HG02610 (cell line): ENCODE data around the gene ARL16.
"Not testable (repeated sequence)": the region's sequence is repeated elsewhere in the genome, so short reads cannot be mapped to it uniquely, and the experiment has no call there.

Experiments used
- ATAC-seq: cut with Tn5 transposase; IDR thresholded peaks from one replicate; pipeline ENCODE4 v1.9.1; 2021; ENCODE audit warnings: mild to moderate bottlenecking, moderate library complexity; ENCODE audit not compliant: unreplicated experiment

ARL16 gene

GRCh38 chr17:81696218-81696941 is 12.8 kb upstream of the ARL16 start:
- no peak for ATAC-seq

DNA sequence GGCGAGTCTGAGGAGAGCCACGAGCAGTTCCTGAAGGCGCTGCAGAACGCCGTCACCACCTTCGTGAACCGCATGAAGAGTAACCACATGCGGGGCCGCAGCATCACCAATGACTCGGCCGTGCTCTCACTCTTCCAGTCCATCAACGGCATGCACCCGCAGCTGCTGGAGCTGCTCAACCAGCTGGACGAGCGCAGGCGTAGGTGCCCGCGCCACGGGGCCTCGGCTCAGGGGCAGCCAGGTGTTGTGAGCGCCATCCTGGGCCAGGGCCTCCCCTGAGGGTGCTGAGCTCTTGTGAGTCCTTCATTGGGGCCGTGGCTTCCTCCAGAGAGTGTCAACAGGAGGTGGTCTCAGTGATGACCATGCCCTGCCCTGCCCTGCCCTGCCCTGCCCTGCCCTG is 12.2 kb upstream of the ARL16 start:
- ATAC-seq: no peak

DNA sequence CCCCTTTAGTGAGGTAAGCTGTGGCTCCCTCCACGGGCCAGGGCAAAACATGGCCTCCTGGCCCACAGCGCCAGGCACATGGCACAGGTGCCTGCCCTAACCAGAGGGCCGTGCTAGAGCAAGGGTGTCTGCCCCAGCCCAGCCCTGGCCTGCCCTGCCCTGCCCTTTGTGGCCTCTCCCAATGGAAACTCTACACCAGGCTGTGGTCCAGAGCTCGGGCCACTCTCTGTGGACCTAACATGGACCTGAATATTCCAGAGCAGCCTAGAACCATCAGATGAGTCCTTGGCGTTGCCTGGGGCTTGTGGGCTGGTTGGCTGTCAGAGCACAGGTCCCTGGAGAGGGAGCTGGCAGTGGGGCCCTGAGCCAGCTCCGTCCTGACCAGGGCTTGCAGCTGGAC is 11.6 kb upstream of the ARL16 start:
- no peak for ATAC-seq

DNA sequence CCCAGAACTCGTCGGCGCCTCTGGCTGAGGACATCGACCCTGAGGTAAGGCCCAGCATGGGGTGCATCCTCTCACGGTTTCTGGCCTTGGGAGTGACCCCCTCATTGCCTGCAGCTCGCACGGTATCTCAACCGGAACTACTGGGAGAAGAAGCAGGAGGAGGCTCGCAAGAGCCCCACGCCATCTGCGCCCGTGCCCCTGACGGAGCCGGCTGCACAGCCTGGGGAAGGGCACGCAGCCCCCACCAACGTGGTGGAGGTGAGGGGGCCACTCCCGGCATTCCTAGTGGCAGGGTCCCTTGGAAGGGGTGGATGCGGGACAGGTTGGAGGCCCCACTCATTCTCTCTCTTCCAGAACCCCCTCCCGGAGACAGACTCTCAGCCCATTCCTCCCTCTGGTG is 11.2 kb upstream of the ARL16 start:
- ATAC-seq: no peak

- no peak for ATAC-seq
Measured at GRCh38 chr17:81693509-81694210, 10.1 kb upstream of the ARL16 start.

DNA sequence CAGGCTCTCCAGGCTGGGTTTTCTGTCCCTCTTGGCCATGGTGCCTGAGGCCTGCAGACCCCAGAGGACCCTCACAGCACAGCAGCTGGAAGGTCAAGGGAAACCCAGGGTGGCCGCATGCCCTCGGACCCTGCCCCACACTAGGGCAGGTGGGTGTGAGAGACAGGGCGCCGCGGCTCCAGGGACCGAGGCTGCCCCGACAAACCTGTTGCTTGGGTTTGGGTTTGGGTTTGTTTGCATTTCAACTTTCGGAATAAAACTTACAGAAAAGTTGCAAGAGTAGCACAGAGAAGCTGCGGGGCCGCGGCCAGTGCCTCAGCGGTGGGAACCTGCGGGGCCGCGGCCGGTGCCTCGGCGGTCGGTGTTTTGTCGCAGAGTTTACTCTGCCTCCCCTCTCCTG is 8.0 kb upstream of the ARL16 start:
- ATAC-seq: no peak

DNA sequence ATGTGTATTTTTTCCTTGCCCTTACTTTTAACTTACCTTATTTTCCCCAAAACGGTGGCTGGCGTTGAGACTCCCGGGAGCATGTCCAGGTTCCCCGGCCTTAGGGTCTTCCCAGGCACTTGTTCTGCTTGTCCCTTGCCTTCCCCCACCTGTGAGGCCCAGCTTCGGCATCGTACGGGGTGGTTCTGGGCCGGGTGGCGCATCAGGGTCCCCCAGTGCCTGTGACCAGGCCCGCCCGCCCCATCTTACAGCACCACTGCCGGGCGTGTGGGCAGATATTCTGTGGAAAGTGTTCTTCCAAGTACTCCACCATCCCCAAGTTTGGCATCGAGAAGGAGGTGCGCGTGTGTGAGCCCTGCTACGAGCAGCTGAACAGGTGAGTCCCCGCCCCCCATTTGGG is 7.6 kb upstream of the ARL16 start:
- ATAC-seq: no peak

GRCh38 chr17:81690549-81690948 is 7.0 kb upstream of the ARL16 start:
- no peak for ATAC-seq

DNA sequence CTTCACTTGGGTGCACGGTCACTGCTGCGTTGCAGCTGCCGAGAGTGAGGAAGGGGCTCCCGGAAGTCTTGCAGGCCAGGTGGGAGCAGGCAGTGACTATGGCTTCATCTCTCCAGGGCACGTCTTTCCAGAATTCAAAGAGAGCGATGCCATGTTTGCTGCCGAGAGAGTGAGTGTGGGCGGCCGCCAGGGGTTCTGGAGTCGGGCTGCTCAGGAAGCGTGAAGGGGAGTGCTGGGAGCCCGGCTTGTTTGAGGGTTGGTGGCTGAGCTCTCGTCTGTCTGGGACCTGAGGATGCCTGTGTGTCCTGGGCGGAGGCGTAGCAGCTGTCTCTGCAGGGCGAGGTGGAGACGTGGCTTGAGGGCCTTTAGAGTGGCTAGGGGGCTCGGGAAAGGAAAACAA is 6.5 kb upstream of the ARL16 start:
- ATAC-seq: no peak

- ATAC-seq: no peak
Measured at GRCh38 chr17:81688616-81689015, 5.0 kb upstream of the ARL16 start.

GRCh38 chr17:81687770-81688541 is 4.4 kb upstream of the ARL16 start:
- ATAC-seq: no peak

DNA sequence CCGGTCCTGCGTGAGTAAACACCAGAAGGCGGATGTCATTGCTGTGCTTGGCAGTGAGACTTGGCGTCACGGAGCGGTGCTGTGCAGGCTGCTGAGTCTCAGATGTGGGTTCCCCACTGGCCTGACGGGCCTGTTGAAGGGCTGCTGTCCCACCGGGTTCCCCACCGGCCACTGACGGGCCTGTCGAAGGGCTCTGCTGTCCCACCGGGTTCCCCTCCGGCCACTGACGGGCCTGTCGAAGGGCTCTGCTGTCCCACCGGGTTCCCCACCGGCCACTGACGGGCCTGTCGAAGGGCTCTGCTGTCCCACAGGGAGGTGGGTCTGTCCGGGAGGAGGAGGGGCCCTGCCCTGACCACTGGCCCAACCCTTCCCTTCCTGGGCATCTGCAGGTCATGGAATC is 3.0 kb upstream of the ARL16 start:
- ATAC-seq: no peak

GRCh38 chr17:81685108-81685507 is 1.5 kb upstream of the ARL16 start:
- no peak for ATAC-seq

- ATAC-seq: no peak
Measured at GRCh38 chr17:81684442-81684911, 880 bp upstream of the ARL16 start.

DNA sequence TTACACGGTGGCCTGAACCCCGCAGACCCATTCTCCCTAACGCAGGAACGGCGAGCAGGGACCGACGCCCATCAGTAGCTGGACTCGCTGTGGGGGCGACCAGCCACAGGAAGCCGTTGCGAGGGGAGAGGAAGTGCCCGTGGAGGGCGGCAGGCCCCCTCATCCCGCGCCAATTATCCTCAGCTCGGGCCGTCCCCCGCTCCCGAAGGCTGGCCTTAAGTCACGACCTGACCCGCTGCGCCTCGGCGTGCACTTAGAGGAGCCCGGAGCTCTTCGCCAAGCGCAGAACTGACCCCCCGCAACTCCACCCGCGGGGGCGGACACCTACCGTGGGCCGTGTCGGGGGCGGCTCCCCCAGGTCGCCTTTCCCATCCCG is 401 bp downstream of the ARL16 start:
- ATAC-seq: peak; percentile 15

DNA sequence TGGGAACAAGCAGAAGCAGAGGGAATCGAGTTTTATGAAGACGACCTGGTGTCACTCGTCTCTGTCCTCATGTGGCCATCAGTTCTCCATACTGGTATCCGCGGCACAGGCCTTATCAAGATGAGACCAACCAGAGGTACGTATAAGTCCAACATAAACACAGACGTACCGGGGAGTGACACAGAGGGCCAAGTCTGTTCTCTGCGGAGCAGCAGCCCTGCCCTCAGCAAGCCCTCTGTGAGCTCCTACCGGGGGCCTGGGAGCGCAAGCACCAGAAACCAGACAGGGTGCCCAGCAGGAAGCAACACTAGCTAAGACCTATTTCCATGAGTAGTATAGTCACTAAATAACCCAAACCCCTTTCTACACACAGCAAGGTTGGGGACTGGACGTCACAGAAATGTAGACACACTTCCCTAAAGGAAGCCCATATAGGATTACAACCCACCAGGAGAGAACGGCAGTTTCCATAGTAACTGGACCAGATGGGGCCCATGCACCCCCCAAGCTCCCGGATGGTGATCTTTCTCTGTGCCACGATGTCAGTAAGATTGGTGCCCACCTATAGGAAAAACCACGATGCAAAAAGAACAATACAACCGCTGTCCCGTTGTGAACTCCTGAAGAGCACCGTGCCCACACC is 911 bp downstream of the ARL16 start:
- no peak for ATAC-seq

- no peak for ATAC-seq
Measured at GRCh38 chr17:81681672-81682071, 1.9 kb downstream of the ARL16 start.

DNA sequence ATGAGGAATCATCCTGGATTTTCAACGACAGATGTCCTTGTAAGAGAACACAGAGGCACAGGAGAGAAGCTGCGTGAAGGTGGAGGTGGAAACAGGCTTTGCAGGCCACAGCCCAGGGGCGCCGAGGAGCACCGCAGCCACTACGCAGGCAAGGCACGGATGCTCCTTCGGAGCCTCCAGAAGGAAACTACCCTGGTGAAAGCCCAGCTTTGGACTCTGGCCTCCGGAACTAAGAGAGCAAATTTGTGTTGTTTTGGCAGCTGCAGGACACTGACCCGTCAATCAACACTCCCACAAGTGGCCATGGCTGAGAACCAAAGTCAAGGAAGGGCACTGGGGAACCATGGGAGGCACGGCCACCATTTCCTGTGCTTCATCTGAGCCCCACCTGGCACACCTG is 3.4 kb downstream of the ARL16 start:
- no peak for ATAC-seq

GRCh38 chr17:81676906-81677305 is 6.7 kb downstream of the ARL16 start:
- ATAC-seq: no peak

GRCh38 chr17:81675515-81676221 is 7.9 kb downstream of the ARL16 start:
- ATAC-seq: not testable (repeated sequence)
